Measurements from ENCODE around the gene TYSND1.
A peak's percentile ranks its signal among the peaks of the same experiment; 100 is the strongest.

Gene TYSND1

DNA sequence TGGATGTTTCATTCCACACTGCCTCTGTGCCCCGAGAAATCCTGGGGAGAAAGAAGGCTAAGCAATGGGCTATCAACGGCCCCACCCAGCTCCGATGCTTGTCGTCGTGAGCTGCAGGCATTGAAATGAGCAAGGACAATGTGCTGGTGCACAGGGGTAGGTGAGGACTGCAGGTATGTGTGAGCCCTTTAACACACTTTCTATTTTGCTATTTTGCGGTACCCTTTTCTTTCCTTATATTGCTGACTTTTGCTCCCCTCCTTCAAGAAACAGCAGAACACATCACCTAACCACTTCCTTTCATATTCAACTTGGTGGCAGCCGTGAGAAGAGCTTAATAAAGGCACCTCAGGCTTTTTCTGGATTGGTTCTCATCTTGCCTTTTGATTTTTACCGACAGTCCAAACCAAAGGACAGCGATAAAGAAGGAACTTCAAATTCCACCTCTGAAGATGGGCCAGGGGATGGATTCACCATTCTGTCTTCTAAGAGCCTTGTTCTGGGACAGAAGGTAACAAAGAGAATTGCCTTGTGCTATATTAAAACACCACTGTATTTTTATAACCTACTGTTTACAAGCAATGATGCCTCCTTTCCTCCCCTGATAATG is 53.1 kb downstream of the TYSND1 start:
- Histone ChIP-seq H3K27me3 (ENCODE audit: insufficient read depth, low read length, poor library complexity, severe bottlenecking) (no peaks in the 10 kb centered on the region), H3K4me2 (ENCODE audit: low read depth, low read length, poor library complexity, severe bottlenecking) (peak overlapping the region; percentile 67), H3K4me1 (ENCODE audit: insufficient read depth, low read length, poor library complexity, severe bottlenecking) (peaks cover 39% of the 10 kb centered on the region), H3F3A (ENCODE audit: low read depth) (no peaks in the 10 kb centered on the region), H3K9me3 (ENCODE audit: insufficient read depth, low read depth, low read length) (no peaks in the 10 kb centered on the region), H4K20me1 (ENCODE audit: insufficient read depth, low read length, poor library complexity, severe bottlenecking) (no peaks in the 10 kb centered on the region), H3K36me3 (ENCODE audit: insufficient read depth, low read length) (peaks cover 5% of the 10 kb centered on the region; the same call in 1 of the 2 replicates), H3K9ac (ENCODE audit: low read depth, low read length, poor library complexity, severe bottlenecking) (peak overlapping the region; percentile 43), H3K4me3 (ENCODE audit: low read length, poor library complexity, severe bottlenecking) (peak overlapping the region; percentile 55), H2AFZ (ENCODE audit: low read length) (peak overlapping the region; percentile 85), H3K79me2 (ENCODE audit: insufficient read depth, low read length) (no peaks in the 10 kb centered on the region), H3K9me2 (replicated peaks; ENCODE audit: low read depth, low read length) (no peaks in the 10 kb centered on the region)
- TF ChIP-seq, protein P1, sequence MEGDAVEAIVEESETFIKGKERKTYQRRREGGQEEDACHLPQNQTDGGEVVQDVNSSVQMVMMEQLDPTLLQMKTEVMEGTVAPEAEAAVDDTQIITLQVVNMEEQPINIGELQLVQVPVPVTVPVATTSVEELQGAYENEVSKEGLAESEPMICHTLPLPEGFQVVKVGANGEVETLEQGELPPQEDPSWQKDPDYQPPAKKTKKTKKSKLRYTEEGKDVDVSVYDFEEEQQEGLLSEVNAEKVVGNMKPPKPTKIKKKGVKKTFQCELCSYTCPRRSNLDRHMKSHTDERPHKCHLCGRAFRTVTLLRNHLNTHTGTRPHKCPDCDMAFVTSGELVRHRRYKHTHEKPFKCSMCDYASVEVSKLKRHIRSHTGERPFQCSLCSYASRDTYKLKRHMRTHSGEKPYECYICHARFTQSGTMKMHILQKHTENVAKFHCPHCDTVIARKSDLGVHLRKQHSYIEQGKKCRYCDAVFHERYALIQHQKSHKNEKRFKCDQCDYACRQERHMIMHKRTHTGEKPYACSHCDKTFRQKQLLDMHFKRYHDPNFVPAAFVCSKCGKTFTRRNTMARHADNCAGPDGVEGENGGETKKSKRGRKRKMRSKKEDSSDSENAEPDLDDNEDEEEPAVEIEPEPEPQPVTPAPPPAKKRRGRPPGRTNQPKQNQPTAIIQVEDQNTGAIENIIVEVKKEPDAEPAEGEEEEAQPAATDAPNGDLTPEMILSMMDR (conservative IDR thresholded peaks at IDR 0.05; ENCODE audit: low read length) = no peak
- no peak for TF ChIP-seq EZH2phosphoT487 (IDR thresholded peaks at IDR 0.05; ENCODE audit: borderline replicate concordance)

DNA sequence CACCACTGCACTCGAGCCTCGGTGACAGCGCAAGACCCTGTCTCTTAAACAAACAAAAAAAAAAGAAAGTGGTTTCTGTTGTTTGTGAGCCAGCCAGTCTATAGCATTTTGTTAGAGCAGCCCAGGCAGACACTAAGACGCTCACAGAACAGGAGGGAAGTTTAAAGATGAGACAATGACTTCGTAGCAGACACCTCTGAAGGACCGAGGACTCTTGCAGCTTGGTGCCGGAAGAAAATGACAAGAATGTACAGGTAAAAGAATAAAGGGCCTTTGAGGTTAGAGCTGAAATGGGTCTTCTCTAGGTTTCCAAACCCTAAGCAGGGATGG is 54.1 kb downstream of the TYSND1 start:
- TF ChIP-seq EZH2phosphoT487 (IDR thresholded peaks at IDR 0.05; ENCODE audit: borderline replicate concordance) = no peak
- TF ChIP-seq, protein P1 (conservative IDR thresholded peaks at IDR 0.05; ENCODE audit: low read length) = no peak
- Histone ChIP-seq H2AFZ (ENCODE audit: low read length) (0 out of 2 replicates have a peak overlapping the region, but pooled peaks have one; percentile 33), H3K9me2 (replicated peaks; ENCODE audit: low read depth, low read length) (no peaks in the 10 kb centered on the region), H3K4me2 (ENCODE audit: low read depth, low read length, poor library complexity, severe bottlenecking) (no peak overlapping the region), H4K20me1 (ENCODE audit: insufficient read depth, low read length, poor library complexity, severe bottlenecking) (no peaks in the 10 kb centered on the region), H3K4me1 (ENCODE audit: insufficient read depth, low read length, poor library complexity, severe bottlenecking) (peaks cover 39% of the 10 kb centered on the region), H3K79me2 (ENCODE audit: insufficient read depth, low read length) (no peaks in the 10 kb centered on the region), H3K27me3 (ENCODE audit: insufficient read depth, low read length, poor library complexity, severe bottlenecking) (no peaks in the 10 kb centered on the region), H3K9ac (ENCODE audit: low read depth, low read length, poor library complexity, severe bottlenecking) (peak overlapping the region; percentile 23), H3K9me3 (ENCODE audit: insufficient read depth, low read depth, low read length) (no peaks in the 10 kb centered on the region), H3F3A (ENCODE audit: low read depth) (no peaks in the 10 kb centered on the region), H3K36me3 (ENCODE audit: insufficient read depth, low read length) (peaks cover 5% of the 10 kb centered on the region; the same call in 1 of the 2 replicates), H3K4me3 (ENCODE audit: low read length, poor library complexity, severe bottlenecking) (no peak overlapping the region)

DNA sequence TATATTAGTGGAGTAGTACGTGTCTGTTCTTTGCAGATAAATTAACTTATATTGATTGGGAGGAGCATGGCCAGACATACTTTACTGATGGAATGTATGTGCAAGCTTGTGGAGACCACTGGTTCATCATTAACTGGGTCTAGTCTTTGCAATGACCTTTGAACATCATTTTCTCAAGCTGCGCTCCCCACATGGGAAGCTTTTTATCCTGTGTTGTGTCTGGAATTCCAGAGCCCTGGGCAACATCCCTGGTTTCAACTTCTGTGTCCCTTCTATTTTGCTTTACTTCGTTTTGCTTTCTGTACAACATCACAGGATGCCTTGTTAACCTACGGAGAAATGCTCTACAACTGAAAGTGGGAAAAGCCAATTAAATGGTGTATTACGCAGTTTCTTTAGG is 55.5 kb downstream of the TYSND1 start:
- Histone ChIP-seq H3K79me2 (ENCODE audit: insufficient read depth, low read length) (no peaks in the 10 kb centered on the region), H3K36me3 (ENCODE audit: insufficient read depth, low read length) (peaks cover 5% of the 10 kb centered on the region; the same call in 1 of the 2 replicates), H3K4me3 (ENCODE audit: low read length, poor library complexity, severe bottlenecking) (no peak overlapping the region), H3F3A (ENCODE audit: low read depth) (no peaks in the 10 kb centered on the region), H4K20me1 (ENCODE audit: insufficient read depth, low read length, poor library complexity, severe bottlenecking) (no peaks in the 10 kb centered on the region), H3K9me3 (ENCODE audit: insufficient read depth, low read depth, low read length) (no peaks in the 10 kb centered on the region), H2AFZ (ENCODE audit: low read length) (no peak overlapping the region), H3K4me2 (ENCODE audit: low read depth, low read length, poor library complexity, severe bottlenecking) (no peak overlapping the region), H3K27me3 (ENCODE audit: insufficient read depth, low read length, poor library complexity, severe bottlenecking) (no peaks in the 10 kb centered on the region), H3K4me1 (ENCODE audit: insufficient read depth, low read length, poor library complexity, severe bottlenecking) (peaks cover 30% of the 10 kb centered on the region), H3K9ac (ENCODE audit: low read depth, low read length, poor library complexity, severe bottlenecking) (no peak overlapping the region), H3K9me2 (replicated peaks; ENCODE audit: low read depth, low read length) (no peaks in the 10 kb centered on the region)
- TF ChIP-seq, protein P1 (conservative IDR thresholded peaks at IDR 0.05; ENCODE audit: low read length) = no peak
- TF ChIP-seq EZH2phosphoT487 (IDR thresholded peaks at IDR 0.05; ENCODE audit: borderline replicate concordance) = no peak

All from Loucy (cell line).